GM23248 (cell line): ENCODE data around the gene ATP8B3.

Experiments used
- EZH2 ChIP-seq: fragments of 200-600 bp; sonication (generic); IDR thresholded peaks from 2 replicates; pipeline ENCODE4 v1.6.1; 2018; ENCODE audit warnings: antibody characterized with exemption, mild to moderate bottlenecking; ENCODE audit not compliant: insufficient read depth, poor library complexity, severe bottlenecking
- EZH2phosphoT487 ChIP-seq: fragments of 200-600 bp; sonication (generic); IDR thresholded peaks from 2 replicates; pipeline ENCODE4 v1.6.1; 2018; ENCODE audit warnings: antibody characterized with exemption, moderate library complexity, mild to moderate bottlenecking, low read depth; ENCODE audit not compliant: insufficient read depth

- TF ChIP-seq EZH2 (no peak), EZH2phosphoT487 (no peak)
These were observed 45.2 kb downstream of the ATP8B3 start for GRCh38 chr19:1766800-1767352.
